ENCODE results near the gene SLC6A19.

SLC6A19 gene

DNA sequence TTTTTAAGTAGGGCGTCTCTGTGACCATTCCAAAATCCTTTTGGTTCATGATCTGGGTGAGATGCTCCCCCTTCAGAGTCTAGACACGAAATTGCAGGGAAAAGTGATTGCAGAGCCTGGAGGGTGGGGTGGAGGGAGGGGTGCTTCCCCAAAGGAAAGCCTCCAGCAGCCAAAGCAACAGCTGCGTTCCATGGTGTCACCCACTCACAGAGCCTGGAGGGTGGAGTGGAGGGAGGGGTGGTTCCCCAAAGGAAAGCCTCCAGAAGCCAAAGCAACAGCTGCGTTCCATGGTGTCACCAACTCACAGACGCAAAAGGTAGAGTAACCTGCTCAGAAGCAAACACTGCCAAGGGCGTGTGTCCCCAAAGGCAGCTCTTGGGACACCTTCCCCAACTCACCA lies 46.4 kb downstream of the SLC6A19 start:
- Histone ChIP-seq H3K4me3 (replicated peaks; ENCODE audit: insufficient read depth, low read length) (no peak overlapping the region), H3K27me3 (ENCODE audit: insufficient read depth, poor library complexity, severe bottlenecking) (peaks cover 8% of the 10 kb centered on the region), H3K27ac (replicated peaks) (no peak overlapping the region)
- TF ChIP-seq, protein P1, sequence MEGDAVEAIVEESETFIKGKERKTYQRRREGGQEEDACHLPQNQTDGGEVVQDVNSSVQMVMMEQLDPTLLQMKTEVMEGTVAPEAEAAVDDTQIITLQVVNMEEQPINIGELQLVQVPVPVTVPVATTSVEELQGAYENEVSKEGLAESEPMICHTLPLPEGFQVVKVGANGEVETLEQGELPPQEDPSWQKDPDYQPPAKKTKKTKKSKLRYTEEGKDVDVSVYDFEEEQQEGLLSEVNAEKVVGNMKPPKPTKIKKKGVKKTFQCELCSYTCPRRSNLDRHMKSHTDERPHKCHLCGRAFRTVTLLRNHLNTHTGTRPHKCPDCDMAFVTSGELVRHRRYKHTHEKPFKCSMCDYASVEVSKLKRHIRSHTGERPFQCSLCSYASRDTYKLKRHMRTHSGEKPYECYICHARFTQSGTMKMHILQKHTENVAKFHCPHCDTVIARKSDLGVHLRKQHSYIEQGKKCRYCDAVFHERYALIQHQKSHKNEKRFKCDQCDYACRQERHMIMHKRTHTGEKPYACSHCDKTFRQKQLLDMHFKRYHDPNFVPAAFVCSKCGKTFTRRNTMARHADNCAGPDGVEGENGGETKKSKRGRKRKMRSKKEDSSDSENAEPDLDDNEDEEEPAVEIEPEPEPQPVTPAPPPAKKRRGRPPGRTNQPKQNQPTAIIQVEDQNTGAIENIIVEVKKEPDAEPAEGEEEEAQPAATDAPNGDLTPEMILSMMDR (IDR thresholded peaks at IDR 0.05; ENCODE audit: insufficient read depth, low read length): no peak
- TF ChIP-seq, protein P2, sequence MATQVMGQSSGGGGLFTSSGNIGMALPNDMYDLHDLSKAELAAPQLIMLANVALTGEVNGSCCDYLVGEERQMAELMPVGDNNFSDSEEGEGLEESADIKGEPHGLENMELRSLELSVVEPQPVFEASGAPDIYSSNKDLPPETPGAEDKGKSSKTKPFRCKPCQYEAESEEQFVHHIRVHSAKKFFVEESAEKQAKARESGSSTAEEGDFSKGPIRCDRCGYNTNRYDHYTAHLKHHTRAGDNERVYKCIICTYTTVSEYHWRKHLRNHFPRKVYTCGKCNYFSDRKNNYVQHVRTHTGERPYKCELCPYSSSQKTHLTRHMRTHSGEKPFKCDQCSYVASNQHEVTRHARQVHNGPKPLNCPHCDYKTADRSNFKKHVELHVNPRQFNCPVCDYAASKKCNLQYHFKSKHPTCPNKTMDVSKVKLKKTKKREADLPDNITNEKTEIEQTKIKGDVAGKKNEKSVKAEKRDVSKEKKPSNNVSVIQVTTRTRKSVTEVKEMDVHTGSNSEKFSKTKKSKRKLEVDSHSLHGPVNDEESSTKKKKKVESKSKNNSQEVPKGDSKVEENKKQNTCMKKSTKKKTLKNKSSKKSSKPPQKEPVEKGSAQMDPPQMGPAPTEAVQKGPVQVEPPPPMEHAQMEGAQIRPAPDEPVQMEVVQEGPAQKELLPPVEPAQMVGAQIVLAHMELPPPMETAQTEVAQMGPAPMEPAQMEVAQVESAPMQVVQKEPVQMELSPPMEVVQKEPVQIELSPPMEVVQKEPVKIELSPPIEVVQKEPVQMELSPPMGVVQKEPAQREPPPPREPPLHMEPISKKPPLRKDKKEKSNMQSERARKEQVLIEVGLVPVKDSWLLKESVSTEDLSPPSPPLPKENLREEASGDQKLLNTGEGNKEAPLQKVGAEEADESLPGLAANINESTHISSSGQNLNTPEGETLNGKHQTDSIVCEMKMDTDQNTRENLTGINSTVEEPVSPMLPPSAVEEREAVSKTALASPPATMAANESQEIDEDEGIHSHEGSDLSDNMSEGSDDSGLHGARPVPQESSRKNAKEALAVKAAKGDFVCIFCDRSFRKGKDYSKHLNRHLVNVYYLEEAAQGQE (IDR thresholded peaks at IDR 0.05; ENCODE audit: insufficient replicate concordance, low read depth): no peak
- no peak for TF ChIP-seq SPI1 (IDR thresholded peaks at IDR 0.05; ENCODE audit: borderline replicate concordance, low read depth)
- no peak for DNase-seq (ENCODE audit: low read depth in 1 of 2, low spot score in 1 of 2)

DNA sequence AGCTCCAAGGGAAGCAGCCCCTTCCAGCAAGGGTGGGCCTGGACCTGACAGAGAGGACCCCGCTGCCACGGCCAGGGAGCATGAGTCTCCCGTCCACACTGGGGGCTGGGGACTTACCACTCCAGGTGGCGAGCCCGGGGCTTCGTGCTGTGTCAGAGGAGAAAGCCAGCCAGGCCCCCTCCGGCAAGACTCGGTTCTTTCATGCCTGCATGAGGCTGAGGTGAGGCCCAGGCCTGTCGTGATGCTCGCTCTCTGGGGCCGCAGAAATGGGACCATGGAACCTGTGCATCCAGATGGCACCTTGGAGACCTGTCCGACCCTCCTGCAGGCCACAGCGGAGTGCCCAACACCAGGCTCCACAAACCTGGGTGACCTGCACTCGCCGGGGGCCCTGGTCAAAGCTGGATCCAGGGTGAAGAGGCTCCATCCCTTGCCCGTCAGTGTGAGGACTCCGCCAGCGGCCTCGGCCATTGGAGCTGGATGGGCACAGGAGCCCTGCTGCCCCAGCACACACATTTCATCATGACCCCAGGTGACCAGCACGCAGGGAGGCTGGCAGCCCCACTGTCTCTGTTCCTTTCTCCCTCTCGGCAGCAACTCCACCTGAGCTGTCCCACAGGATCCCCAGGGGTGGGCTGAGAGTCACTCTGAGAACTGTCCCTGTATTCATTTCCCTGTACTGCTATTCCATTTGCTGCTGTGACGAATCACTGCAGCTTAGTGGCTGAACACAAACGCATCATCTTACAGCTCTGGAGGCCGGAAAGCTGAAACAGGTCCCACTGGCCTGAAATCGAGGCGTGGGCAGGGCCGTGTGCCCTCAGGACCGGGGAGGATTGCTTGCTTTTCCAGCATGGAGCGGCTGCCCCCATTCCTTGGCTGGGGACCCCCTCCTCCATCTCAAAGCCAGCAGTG lies 48.2 kb downstream of the SLC6A19 start:
- DNase-seq (ENCODE audit: low read depth in 1 of 2, low spot score in 1 of 2): no peak
- no peak overlapping the region for H3K4me3 ChIP-seq (replicated peaks; ENCODE audit: insufficient read depth, low read length)
- no peak overlapping the region for H3K27ac ChIP-seq (replicated peaks)
- TF ChIP-seq, protein P2 (IDR thresholded peaks at IDR 0.05; ENCODE audit: insufficient replicate concordance, low read depth): no peak
- TF ChIP-seq, protein P1 (IDR thresholded peaks at IDR 0.05; ENCODE audit: insufficient read depth, low read length): no peak
- TF ChIP-seq GABPA (IDR thresholded peaks at IDR 0.05; ENCODE audit: low read depth) (no peak), POLR2AphosphoS5 (IDR thresholded peaks at IDR 0.05; ENCODE audit: low read depth) (no peak), SPI1 (IDR thresholded peaks at IDR 0.05; ENCODE audit: borderline replicate concordance, low read depth) (no peak)
- peaks cover 8% of the 10 kb centered on the region for H3K27me3 ChIP-seq (ENCODE audit: insufficient read depth, poor library complexity, severe bottlenecking)

DNA sequence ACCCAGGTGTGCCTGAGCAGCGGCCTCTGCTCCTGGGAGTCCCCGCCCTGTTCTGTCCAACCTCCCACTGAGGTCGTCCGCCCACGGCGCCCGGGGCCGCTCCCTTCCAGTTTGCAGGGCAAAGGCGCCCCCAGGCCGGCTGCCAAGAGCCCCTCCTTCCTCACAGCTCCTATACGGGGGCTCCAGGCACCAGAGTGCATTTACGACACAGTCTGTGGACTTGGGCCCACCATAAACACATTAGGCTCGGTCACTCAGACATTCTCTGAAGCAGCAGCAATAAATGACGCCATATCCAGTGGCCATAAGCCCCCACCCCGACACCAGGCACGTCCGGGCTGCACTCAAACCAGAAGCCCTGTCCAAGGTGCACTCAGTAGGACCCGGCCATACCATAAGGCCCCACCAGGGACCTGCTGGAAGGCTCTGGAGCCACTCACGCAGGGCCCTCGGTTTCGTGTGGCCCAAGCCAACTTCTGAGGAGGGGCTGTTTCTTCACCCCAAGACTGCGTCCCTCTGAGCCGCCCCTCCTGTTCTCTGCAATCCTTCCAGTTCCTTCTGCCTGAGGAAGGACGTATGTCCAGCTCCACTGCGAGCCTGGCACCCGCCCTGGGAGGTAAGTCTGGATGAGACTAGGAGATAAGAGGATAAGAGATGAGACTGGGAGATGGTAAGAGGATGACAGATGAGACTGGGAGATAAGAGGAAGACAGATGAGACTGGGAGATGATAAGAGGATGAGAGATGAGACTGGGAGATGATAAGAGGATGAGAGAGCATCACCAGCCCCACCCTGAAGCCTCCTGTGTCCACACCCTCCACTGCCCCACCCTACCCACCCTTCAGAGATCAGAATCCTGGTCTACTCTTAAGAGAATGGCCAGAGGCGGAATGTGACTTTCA lies 50.5 kb downstream of the SLC6A19 start:
- no peak for DNase-seq (ENCODE audit: low read depth in 1 of 2, low spot score in 1 of 2)
- H3K27ac ChIP-seq (replicated peaks): no peak overlapping the region
- H3K4me3 ChIP-seq (replicated peaks; ENCODE audit: insufficient read depth, low read length): no peak overlapping the region
- H3K27me3 ChIP-seq (ENCODE audit: insufficient read depth, poor library complexity, severe bottlenecking): no peaks in the 10 kb centered on the region
- TF ChIP-seq SPI1 (IDR thresholded peaks at IDR 0.05; ENCODE audit: borderline replicate concordance, low read depth) (no peak), POLR2AphosphoS5 (IDR thresholded peaks at IDR 0.05; ENCODE audit: low read depth) (no peak), GABPA (IDR thresholded peaks at IDR 0.05; ENCODE audit: low read depth) (no peak)
- TF ChIP-seq, protein P1 (IDR thresholded peaks at IDR 0.05; ENCODE audit: insufficient read depth, low read length): no peak
- TF ChIP-seq, protein P2 (IDR thresholded peaks at IDR 0.05; ENCODE audit: insufficient replicate concordance, low read depth): no peak
